ENCODE measurements around the gene ALOX12. TPM values are rescaled to one million over a fixed set of nuclear protein-coding genes. Genes with fewer than 3 reads are reported as not detected.

The ALOX12 gene
- total RNA-seq, 1 experiment from 2014 or later: not detected

DNA sequence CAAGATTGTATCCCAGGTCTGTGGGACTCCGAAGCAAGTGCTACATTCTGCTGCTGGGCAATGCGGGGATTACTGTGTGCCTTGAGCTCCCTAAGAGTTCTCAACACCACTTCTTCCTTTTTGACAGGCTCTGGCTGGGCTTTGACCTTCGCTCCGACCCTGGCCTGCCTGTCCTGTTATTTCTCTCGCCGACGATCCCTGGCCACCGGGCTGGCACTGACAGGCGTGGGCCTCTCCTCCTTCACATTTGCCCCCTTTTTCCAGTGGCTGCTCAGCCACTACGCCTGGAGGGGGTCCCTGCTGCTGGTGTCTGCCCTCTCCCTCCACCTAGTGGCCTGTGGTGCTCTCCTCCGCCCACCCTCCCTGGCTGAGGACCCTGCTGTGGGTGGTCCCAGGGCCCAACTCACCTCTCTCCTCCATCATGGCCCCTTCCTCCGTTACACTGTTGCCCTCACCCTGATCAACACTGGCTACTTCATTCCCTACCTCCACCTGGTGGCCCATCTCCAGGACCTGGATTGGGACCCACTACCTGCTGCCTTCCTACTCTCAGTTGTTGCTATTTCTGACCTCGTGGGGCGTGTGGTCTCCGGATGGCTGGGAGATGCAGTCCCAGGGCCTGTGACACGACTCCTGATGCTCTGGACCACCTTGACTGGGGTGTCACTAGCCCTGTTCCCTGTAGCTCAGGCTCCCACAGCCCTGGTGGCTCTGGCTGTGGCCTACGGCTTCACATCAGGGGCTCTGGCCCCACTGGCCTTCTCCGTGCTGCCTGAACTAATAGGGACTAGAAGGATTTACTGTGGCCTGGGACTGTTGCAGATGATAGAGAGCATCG lies 42.4 kb downstream of the ALOX12 start:
- Mint-ChIP-seq H3K27me3 (ENCODE audit: insufficient read depth, unreplicated experiment) (no peaks in the 10 kb centered on the region), H3K4me3 (ENCODE audit: unreplicated experiment) (no peak overlapping the region), H3K4me1 (ENCODE audit: insufficient read depth, unreplicated experiment) (peaks cover 16% of the 10 kb centered on the region), H3K36me3 (ENCODE audit: insufficient read depth, unreplicated experiment) (peaks cover 10% of the 10 kb centered on the region), H3K9me3 (ENCODE audit: unreplicated experiment) (no peaks in the 10 kb centered on the region), H3K27ac (ENCODE audit: low read depth, unreplicated experiment) (no peak overlapping the region)
- CTCF ChIA-PET: interaction anchor here (1.2 to 1.9 kb wide), 3 partner anchors 8 to 102 kb away, joined by 3 to 12 read pairs (median 5); no protein-coding TSS in a partner anchor
- TF ChIP-seq, protein P1, sequence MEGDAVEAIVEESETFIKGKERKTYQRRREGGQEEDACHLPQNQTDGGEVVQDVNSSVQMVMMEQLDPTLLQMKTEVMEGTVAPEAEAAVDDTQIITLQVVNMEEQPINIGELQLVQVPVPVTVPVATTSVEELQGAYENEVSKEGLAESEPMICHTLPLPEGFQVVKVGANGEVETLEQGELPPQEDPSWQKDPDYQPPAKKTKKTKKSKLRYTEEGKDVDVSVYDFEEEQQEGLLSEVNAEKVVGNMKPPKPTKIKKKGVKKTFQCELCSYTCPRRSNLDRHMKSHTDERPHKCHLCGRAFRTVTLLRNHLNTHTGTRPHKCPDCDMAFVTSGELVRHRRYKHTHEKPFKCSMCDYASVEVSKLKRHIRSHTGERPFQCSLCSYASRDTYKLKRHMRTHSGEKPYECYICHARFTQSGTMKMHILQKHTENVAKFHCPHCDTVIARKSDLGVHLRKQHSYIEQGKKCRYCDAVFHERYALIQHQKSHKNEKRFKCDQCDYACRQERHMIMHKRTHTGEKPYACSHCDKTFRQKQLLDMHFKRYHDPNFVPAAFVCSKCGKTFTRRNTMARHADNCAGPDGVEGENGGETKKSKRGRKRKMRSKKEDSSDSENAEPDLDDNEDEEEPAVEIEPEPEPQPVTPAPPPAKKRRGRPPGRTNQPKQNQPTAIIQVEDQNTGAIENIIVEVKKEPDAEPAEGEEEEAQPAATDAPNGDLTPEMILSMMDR (IDR thresholded peaks at IDR 0.05; ENCODE audit: unreplicated experiment): no peak
- BruUV-seq (replicated peaks): no TSS peak
- no peak for DNase-seq (ENCODE audit: unreplicated experiment)
- intact Hi-C loops (cut with micrococcal nuclease): no loop called here
- POLR2A ChIA-PET: interaction anchor here (1.8 to 1.9 kb wide), 2 partner anchors 7 to 26 kb away, joined by 10 read pairs; partner anchors contain the start of gene RNASEK

DNA sequence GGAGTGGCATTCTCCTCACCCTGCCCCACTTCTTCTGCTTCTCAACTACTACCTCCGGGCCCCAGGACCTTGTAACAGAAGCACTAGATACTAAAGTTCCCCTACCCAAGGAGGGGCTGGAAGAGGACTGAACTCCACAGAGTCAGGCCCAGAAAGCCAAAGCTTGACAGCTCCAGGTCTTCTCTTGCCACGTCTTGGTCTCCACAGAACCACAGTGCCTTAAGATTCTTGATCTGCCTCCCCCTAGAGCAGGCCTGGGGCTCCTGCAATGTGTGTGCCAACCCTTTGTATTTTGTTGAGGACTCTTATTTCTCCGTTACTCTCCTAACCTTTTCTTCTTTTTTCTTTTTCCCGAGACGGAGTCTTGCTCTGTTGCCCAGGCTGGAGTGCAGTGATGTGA lies 44.0 kb downstream of the ALOX12 start:
- no peaks in the 10 kb centered on the region for H3K27me3 Mint-ChIP-seq (ENCODE audit: insufficient read depth, unreplicated experiment)
- ChIA-PET CTCF (no interaction called here), POLR2A (no interaction called here)
- no TSS peak for BruUV-seq (replicated peaks)
- H3K4me3 Mint-ChIP-seq (ENCODE audit: unreplicated experiment): no peak overlapping the region
- intact Hi-C loops (cut with micrococcal nuclease): no loop called here
- H3K27ac Mint-ChIP-seq (ENCODE audit: low read depth, unreplicated experiment): no peak overlapping the region
- H3K36me3 Mint-ChIP-seq (ENCODE audit: insufficient read depth, unreplicated experiment): peaks cover 10% of the 10 kb centered on the region
- DNase-seq (ENCODE audit: unreplicated experiment): no peak
- peaks cover 15% of the 10 kb centered on the region for H3K4me1 Mint-ChIP-seq (ENCODE audit: insufficient read depth, unreplicated experiment)
- TF ChIP-seq, protein P1 (IDR thresholded peaks at IDR 0.05; ENCODE audit: unreplicated experiment): no peak
- no peaks in the 10 kb centered on the region for H3K9me3 Mint-ChIP-seq (ENCODE audit: unreplicated experiment)

DNA sequence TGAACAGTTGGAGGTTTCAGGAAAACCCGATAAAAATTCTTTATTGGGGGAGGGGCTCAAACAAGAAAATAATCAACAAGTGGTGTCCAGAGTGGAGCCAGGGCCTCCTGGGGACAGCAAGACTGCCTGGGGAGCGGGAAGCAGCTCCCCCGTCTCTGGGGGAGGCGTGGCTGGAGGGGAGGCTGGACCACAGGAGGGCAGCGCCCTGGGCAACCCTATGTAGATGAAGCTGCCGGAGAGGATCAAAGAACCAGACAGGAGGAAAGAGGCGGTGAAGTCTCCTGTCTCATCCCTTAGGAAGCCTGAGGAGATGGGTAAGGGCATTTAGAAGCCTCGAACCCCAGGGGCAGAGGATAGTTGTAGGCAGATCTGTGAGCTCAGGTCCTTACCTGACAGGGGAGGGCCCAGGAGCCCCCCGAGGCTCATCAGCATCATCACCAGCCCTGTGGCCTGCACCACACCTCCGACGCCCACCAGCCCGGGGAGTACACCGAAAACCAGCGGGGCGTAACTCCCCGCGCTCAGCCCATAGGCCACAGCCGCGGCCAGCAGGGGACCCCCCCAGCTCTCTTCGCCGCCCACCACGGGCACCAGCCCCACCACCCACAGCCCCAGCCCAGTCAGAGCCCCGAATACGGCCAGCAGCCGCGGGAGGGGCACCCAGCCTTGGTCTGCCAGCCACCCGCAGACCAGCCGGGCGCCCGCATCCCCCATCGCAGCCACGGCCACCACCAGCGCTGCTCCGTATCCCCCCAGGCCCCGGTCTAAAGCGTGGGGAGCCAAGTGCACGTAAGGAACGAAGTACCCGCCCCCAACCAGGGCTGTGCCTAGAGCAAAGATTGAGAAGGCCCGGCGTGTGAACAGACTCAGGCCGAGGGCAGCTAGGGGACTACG lies 46.0 kb downstream of the ALOX12 start:
- no TSS peak for BruUV-seq (replicated peaks)
- H3K27ac Mint-ChIP-seq (ENCODE audit: low read depth, unreplicated experiment): no peak overlapping the region

More for the DNA sequence above, 46.0 kb downstream of the ALOX12 start:
- H3K27me3 Mint-ChIP-seq (ENCODE audit: insufficient read depth, unreplicated experiment): no peaks in the 10 kb centered on the region
- H3K4me1 Mint-ChIP-seq (ENCODE audit: insufficient read depth, unreplicated experiment): peaks cover 12% of the 10 kb centered on the region
- CTCF ChIA-PET: interaction anchor here (0.6 to 1.7 kb wide), 3 partner anchors 11 to 107 kb away, joined by 3 to 5 read pairs (median 3); no protein-coding TSS in a partner anchor
- H3K36me3 Mint-ChIP-seq (ENCODE audit: insufficient read depth, unreplicated experiment): peaks cover 7% of the 10 kb centered on the region
- H3K9me3 Mint-ChIP-seq (ENCODE audit: unreplicated experiment): no peaks in the 10 kb centered on the region
- intact Hi-C loops (cut with micrococcal nuclease): no loop called here
- H3K4me3 Mint-ChIP-seq (ENCODE audit: unreplicated experiment): no peak overlapping the region
- POLR2A ChIA-PET: no interaction called here
- TF ChIP-seq, protein P1 (IDR thresholded peaks at IDR 0.05; ENCODE audit: unreplicated experiment): no peak
- no peak for DNase-seq (ENCODE audit: unreplicated experiment)
